NCI-H82 (cell line): ENCODE data around the gene SPTAN1.

Source experiments
- DNase-seq: peaks from one replicate; lab custom pipeline; 2025; lab: John Stamatoyannopoulos, UW

Gene SPTAN1

GRCh38 chr9:128603697-128604096, 51.3 kb downstream of the SPTAN1 start:
- DNase-seq: no peak

GRCh38 chr9:128607642-128608350, 55.4 kb downstream of the SPTAN1 start:
- DNase-seq: no peak

- DNase-seq: no peak
Observed at GRCh38 chr9:128610897-128611296, 58.5 kb downstream of the SPTAN1 start.

- peak; percentile 34 for DNase-seq
Observed at GRCh38 chr9:128611600-128612394, 59.4 kb downstream of the SPTAN1 start.

GRCh38 chr9:128614728-128615127, 62.3 kb downstream of the SPTAN1 start:
- DNase-seq: no peak

- no peak for DNase-seq
Observed at GRCh38 chr9:128615571-128615970, 63.2 kb downstream of the SPTAN1 start.

- no peak for DNase-seq
Observed at GRCh38 chr9:128617943-128618342, 65.6 kb downstream of the SPTAN1 start.

- no peak for DNase-seq
Observed at GRCh38 chr9:128619127-128619526, 66.7 kb downstream of the SPTAN1 start.

GRCh38 chr9:128619779-128620178, 67.4 kb downstream of the SPTAN1 start:
- DNase-seq: no peak

GRCh38 chr9:128621730-128622455, 69.5 kb downstream of the SPTAN1 start:
- no peak for DNase-seq

GRCh38 chr9:128624566-128624965, 72.2 kb downstream of the SPTAN1 start:
- DNase-seq: no peak

GRCh38 chr9:128625391-128626146, 73.2 kb downstream of the SPTAN1 start:
- no peak for DNase-seq

GRCh38 chr9:128626181-128626580, 73.8 kb downstream of the SPTAN1 start:
- no peak for DNase-seq

GRCh38 chr9:128627127-128627715, 74.8 kb downstream of the SPTAN1 start:
- DNase-seq: no peak

GRCh38 chr9:128627906-128628305, 75.5 kb downstream of the SPTAN1 start:
- no peak for DNase-seq

GRCh38 chr9:128628471-128629048, 76.2 kb downstream of the SPTAN1 start:
- no peak for DNase-seq

GRCh38 chr9:128629136-128629535, 76.7 kb downstream of the SPTAN1 start:
- no peak for DNase-seq

GRCh38 chr9:128629852-128630545, 77.6 kb downstream of the SPTAN1 start:
- no peak for DNase-seq

- DNase-seq: no peak
Observed at GRCh38 chr9:128631636-128632035, 79.2 kb downstream of the SPTAN1 start.

GRCh38 chr9:128632066-128632465, 79.7 kb downstream of the SPTAN1 start:
- no peak for DNase-seq

- DNase-seq: no peak
Observed at GRCh38 chr9:128632486-128632885, 80.1 kb downstream of the SPTAN1 start.
